Measurements from ENCODE around the gene CLCN2.

CLCN2 gene

DNA sequence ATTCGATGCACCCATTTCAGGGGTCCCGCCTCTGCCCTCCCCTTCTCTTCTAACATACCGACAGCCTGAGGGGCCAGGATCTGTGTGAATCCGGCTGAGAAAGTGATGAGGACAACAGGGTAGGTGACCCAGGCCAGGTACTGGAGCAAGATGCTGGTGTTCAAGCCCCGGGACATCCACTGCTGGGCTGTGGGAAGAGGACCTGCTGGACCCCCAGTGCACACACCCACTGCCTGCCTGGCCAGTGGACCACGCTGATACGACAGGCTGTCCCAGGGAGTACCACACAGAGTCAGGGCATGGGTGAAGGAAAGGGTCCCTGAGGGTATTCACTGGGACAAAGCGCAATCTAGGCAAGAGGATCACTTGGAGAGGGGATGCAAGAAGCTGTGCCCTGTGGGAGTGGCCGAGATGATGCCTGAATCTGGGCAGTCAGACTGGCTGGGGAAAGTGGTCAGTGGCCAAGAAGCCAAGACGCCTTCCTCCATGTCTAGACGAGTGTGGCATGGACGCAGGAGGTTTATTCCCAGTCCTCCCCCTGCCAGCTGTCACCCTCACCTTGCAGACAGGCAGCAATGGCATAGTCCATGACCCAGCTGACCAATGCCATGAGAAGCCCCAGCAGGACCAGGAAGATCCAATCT is 3.2 kb downstream of the CLCN2 start:
- no peak for DNase-seq (ENCODE audit: extremely low read depth, low read depth)

DNA sequence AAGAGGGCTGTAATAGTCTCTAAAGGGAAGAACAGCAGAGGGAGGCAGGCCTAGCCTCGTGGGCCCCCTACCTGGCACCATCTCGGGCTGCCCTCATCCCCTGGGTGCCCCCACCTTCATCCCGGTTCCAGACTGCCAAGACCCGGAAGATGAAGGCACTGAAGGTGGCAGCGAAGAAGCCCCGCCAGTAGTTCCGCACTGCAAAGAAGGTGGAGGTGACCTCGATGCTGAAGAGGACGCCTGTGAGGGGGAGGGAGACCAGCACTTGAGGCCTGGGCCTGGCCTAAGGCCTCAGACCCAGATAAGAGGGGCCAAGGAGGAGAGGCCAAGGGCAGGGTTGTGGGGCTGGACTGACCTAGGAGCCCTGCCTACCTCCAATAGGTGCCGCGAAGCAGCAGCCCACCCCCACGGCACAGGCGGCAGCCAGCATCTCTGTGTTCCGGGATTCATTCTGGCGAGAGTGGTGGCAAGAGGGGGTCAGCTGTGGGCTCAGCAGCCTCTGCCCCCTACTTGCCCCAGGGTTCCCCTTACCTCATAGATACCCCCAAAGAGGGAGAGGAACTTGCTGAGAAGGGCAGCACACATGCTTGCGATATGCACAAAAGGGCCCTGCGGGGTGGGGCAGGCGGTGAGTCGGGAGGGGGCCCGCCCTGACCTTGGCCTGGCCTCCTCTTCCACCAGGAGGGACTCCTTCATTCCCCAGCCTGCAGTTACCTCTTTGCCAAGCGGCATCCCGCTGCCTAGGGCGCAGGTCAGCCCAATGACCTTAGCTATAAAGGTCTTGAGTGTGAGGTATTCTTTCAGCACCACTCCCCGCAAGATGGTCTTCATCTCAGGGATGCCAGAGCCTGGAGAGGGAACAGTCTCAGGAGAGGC is 3.9 kb downstream of the CLCN2 start:
- DNase-seq (ENCODE audit: extremely low read depth, low read depth), result no peak
- TF ChIP-seq, protein P1, sequence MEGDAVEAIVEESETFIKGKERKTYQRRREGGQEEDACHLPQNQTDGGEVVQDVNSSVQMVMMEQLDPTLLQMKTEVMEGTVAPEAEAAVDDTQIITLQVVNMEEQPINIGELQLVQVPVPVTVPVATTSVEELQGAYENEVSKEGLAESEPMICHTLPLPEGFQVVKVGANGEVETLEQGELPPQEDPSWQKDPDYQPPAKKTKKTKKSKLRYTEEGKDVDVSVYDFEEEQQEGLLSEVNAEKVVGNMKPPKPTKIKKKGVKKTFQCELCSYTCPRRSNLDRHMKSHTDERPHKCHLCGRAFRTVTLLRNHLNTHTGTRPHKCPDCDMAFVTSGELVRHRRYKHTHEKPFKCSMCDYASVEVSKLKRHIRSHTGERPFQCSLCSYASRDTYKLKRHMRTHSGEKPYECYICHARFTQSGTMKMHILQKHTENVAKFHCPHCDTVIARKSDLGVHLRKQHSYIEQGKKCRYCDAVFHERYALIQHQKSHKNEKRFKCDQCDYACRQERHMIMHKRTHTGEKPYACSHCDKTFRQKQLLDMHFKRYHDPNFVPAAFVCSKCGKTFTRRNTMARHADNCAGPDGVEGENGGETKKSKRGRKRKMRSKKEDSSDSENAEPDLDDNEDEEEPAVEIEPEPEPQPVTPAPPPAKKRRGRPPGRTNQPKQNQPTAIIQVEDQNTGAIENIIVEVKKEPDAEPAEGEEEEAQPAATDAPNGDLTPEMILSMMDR (IDR thresholded peaks at IDR 0.05; ENCODE audit: low read depth, low read length), result no peak

More for the DNA sequence above, 3.2 kb downstream of the CLCN2 start:
- TF ChIP-seq, protein P1 (IDR thresholded peaks at IDR 0.05; ENCODE audit: low read depth, low read length), result no peak

DNA sequence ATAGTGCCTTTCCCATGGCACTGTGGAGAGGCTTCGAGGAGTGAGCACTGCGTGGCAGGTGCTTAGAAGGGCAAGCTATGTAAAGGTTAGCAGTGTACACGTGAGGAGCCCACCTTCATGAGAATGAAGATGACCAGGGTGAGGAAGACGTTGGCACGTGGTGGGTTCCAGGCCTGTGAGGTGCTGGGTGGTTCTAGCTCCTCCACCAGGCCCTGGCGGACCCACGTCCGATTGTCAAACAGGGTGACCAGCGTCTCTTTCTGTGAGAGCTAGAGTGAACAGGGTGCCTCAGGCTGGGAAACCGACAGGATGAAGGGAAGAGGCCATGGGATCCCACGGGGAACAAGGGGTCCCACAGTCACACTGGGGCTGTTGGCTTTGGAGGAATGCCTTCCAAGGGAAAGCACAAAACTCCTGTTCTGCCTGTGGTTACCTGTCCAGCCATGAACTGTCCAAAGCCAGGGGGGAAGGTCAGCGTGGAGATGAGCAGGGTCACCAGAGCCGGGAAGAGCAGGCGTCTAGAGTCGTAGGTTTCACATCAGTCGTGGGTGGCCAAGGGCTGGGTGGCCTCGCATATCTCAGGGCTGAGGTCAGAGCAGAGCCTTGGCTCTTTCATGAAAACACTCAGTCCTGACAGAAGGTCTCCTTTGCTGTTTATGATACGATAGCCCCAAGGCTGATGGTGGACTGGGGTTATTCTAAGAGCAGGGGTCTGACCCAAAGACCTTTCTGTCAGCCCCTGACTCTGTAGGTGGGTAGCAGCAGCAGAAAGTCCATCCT is 6.0 kb downstream of the CLCN2 start:
- TF ChIP-seq, protein P1 (IDR thresholded peaks at IDR 0.05; ENCODE audit: low read depth, low read length), result no peak
- DNase-seq (ENCODE audit: extremely low read depth, low read depth), result no peak

- TF ChIP-seq, protein P1 (IDR thresholded peaks at IDR 0.05; ENCODE audit: low read depth, low read length), result no peak
- no peak for DNase-seq (ENCODE audit: extremely low read depth, low read depth)
Measured at GRCh38 chr3:184354754-184355153, 6.7 kb downstream of the CLCN2 start.

- TF ChIP-seq, protein P1 (IDR thresholded peaks at IDR 0.05; ENCODE audit: low read depth, low read length), result peak; percentile 76
- DNase-seq (ENCODE audit: extremely low read depth, low read depth), result no peak
Measured at GRCh38 chr3:184354121-184354728, 7.2 kb downstream of the CLCN2 start.

DNA sequence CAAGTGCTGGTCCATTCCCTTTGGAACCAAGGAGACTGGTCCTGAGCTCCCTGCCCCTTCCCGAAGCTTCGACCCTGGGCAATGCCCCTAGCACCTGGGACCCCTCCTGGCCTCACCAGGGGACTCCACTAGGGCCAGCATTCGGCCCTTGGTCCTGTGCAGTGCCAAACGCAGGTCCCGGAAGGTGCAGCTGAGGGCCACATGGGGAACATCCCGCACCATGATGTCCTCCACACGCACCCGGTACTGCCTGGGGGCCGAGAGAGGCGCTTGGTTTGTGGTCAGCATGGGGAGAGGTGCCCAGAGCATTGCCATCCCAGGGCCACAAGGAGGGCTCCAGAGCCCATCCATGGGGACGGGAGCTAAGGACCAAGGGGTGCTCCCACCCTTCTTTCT is 7.9 kb downstream of the CLCN2 start:
- DNase-seq (ENCODE audit: extremely low read depth, low read depth), result no peak

More for the DNA sequence above, 7.9 kb downstream of the CLCN2 start:
- TF ChIP-seq, protein P1 (IDR thresholded peaks at IDR 0.05; ENCODE audit: low read depth, low read length), result no peak

All from AG09319 (cell line).